Heart left ventricle (tissue), 13 donors: ENCODE data around the gene EFHC1.

Source experiments
- POLR2A ChIP-seq, 2 donors: fragments of 450-650 bp; IDR thresholded peaks; one replicate each; pipeline ENCODE4 v1.6.1; 2017; ENCODE audit warnings: antibody characterized with exemption in 2 of 2, mild to moderate bottlenecking in 2 of 2, moderate library complexity in 2 of 2
- TF ChIP-seq, protein P1 (sequence below), 12 donors: fragments of 200-600 bp; sonication (generic) in 4 of 12; IDR thresholded peaks; one replicate each; pipeline versions ENCODE4 v1.5.0 to v1.8.0; 2018 to 2022; ENCODE audit warnings: antibody characterized with exemption in 12 of 12, mild to moderate bottlenecking in 5 of 12
- donor health status: ischemic (EF 13 %, LVEDD 7.1; RV severe dilation, severe dysfunction).
- donor health status: DM: no; HTN: yes; CAD: no.
- donor health status: DM: no; HTN: no; CAD: no.
- donor health status: ischemic (EF 25% LVEDD 6.9; RV normal size, moderate dysfunction).
- donor health status: ischemic (EF 25% LVEDD 5.7; RV mildly dilated, moderate dysfunction).
- donor health status: ischemic (EF 35%, LVEDD 5.7; RV mildly dilated, moderate dysfunction).
- donor health status: nonischemic (EF 11% LVEDD 7.7; RV severe dilation, severe dysfunction).
- donor health status: DM: yes; HTN: yes; CAD: no.
- donor health status: PGD.
- donor health status: ischemic (EF 29% LVEDD 5.4; RV normal size, mild dysfunction).
- donor health status: nonischemic (EF 23%, LVEDD 6.1; RV moderate dilation, normal function).

DNA sequence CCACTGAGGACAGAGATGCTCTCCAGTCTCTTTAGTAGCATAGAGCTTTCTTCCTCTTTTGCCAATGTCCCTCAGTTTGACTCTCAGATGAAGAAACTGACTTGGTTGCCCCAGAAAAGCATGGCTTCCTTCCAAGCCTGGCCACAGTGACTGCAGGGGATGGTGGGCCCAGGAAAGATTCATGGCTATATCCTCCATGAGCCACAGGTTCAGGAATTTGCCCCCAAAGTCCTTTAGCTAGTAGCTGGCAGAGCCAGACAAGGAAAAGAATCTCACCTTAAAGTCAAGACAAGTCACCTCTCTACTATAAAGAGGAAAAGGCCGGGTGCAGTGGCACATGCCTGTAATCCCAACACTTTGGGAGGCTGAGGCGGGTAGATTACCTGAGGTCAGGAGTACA, 113.3 kb downstream of the EFHC1 start:
- no peak for TF ChIP-seq POLR2A (IDR thresholded peaks at IDR 0.05)
- TF ChIP-seq, protein P1, sequence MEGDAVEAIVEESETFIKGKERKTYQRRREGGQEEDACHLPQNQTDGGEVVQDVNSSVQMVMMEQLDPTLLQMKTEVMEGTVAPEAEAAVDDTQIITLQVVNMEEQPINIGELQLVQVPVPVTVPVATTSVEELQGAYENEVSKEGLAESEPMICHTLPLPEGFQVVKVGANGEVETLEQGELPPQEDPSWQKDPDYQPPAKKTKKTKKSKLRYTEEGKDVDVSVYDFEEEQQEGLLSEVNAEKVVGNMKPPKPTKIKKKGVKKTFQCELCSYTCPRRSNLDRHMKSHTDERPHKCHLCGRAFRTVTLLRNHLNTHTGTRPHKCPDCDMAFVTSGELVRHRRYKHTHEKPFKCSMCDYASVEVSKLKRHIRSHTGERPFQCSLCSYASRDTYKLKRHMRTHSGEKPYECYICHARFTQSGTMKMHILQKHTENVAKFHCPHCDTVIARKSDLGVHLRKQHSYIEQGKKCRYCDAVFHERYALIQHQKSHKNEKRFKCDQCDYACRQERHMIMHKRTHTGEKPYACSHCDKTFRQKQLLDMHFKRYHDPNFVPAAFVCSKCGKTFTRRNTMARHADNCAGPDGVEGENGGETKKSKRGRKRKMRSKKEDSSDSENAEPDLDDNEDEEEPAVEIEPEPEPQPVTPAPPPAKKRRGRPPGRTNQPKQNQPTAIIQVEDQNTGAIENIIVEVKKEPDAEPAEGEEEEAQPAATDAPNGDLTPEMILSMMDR (IDR thresholded peaks at IDR 0.05): no peak
